ENCODE results near the gene SMIM43.

The SMIM43 gene

DNA sequence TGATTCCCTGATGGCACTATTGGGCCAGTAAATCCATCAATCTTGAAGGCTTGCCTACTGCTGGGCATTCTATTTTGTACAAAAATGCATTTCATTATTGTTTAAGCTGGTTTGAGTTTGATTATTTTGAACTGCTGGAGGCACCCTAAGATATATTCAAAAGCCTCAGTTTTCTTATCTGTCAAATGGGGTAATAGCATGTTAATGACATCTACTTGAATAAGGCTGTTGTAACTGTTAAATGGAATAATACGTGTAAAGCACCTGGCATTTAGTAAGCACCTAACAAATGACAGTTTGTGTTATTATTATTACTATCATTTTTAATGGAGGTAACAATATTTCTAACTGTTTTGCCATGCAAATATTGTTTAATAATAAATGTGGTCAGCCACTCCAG lies 6.9 kb upstream of the SMIM43 start:
- no peak overlapping the region for H3K4me3 ChIP-seq (ENCODE audit: low read depth in 1 of 2, low read length in 1 of 2)
- H3K9me3 ChIP-seq = no peaks in the 10 kb centered on the region
- TF ChIP-seq, protein P1, sequence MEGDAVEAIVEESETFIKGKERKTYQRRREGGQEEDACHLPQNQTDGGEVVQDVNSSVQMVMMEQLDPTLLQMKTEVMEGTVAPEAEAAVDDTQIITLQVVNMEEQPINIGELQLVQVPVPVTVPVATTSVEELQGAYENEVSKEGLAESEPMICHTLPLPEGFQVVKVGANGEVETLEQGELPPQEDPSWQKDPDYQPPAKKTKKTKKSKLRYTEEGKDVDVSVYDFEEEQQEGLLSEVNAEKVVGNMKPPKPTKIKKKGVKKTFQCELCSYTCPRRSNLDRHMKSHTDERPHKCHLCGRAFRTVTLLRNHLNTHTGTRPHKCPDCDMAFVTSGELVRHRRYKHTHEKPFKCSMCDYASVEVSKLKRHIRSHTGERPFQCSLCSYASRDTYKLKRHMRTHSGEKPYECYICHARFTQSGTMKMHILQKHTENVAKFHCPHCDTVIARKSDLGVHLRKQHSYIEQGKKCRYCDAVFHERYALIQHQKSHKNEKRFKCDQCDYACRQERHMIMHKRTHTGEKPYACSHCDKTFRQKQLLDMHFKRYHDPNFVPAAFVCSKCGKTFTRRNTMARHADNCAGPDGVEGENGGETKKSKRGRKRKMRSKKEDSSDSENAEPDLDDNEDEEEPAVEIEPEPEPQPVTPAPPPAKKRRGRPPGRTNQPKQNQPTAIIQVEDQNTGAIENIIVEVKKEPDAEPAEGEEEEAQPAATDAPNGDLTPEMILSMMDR (IDR thresholded peaks at IDR 0.05) = no peak
- H3K27me3 ChIP-seq = peaks cover 63% of the 10 kb centered on the region
- H3K4me1 ChIP-seq (ENCODE audit: control insufficient read depth in 1 of 2, insufficient read depth in 1 of 2, low read depth in 1 of 2, low read length in 1 of 2) = no peaks in the 10 kb centered on the region
- H3K27ac ChIP-seq = no peak overlapping the region
- H3K36me3 ChIP-seq = no peaks in the 10 kb centered on the region

DNA sequence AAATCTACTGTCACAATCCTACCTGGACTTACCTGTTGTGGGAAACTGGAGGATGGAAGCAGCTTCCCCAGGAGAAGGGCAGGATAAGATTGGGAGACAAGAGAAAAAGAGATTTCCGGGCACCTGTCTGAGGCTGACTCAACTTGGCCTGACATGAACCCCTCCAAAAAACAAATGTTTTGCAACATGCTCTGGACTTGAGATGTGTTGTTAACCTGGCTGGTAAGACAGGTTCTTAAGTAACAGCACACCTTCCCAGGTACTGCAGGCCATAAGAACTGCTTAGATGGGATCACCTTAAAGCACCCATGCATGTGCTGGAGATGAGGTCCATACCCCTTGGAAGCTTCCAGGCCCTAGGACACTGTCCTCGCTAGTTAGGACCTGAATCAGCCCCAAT lies 4.4 kb upstream of the SMIM43 start:
- Histone ChIP-seq H3K36me3 (no peaks in the 10 kb centered on the region), H3K27me3 (peaks cover 88% of the 10 kb centered on the region), H3K4me3 (ENCODE audit: low read depth in 1 of 2, low read length in 1 of 2) (no peak overlapping the region), H3K4me1 (ENCODE audit: control insufficient read depth in 1 of 2, insufficient read depth in 1 of 2, low read depth in 1 of 2, low read length in 1 of 2) (no peaks in the 10 kb centered on the region), H3K27ac (no peak overlapping the region), H3K9me3 (no peaks in the 10 kb centered on the region)
- TF ChIP-seq, protein P1 (IDR thresholded peaks at IDR 0.05) = no peak

DNA sequence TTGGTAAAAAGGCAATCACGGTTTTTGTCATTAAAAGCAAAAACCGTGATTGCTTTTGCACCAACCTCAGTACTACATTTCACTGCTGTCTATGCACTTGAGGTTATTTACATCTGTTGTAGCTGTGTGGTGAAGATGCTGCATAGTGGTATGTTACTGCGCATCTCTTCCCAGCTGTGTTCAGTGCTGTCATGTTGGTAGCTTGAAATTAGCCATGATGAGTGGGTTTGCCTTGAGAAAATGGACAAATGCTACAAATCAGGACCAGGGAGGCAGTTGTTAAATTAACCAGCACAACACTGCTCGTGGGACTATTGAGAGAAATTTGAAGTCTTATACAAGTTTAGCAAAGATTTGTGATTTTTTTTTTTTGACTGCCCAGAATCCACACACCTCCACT lies 2.2 kb upstream of the SMIM43 start:
- Histone ChIP-seq H3K27ac (no peak overlapping the region), H3K27me3 (peaks cover 97% of the 10 kb centered on the region), H3K36me3 (no peaks in the 10 kb centered on the region)

GRCh38 chr4:121765971-121766538 lies 1.1 kb upstream of the SMIM43 start:
- Histone ChIP-seq H3K4me3 (ENCODE audit: low read depth in 1 of 2, low read length in 1 of 2) (no peak overlapping the region), H3K9me3 (no peaks in the 10 kb centered on the region), H3K36me3 (no peaks in the 10 kb centered on the region), H3K4me1 (ENCODE audit: control insufficient read depth in 1 of 2, insufficient read depth in 1 of 2, low read depth in 1 of 2, low read length in 1 of 2) (no peaks in the 10 kb centered on the region), H3K27ac (no peak overlapping the region), H3K27me3 (peaks cover 98% of the 10 kb centered on the region)
- TF ChIP-seq, protein P1 (IDR thresholded peaks at IDR 0.05) = no peak

More for the DNA sequence above, 2.2 kb upstream of the SMIM43 start:
- TF ChIP-seq, protein P1 (IDR thresholded peaks at IDR 0.05) = no peak
- Histone ChIP-seq H3K9me3 (no peaks in the 10 kb centered on the region), H3K4me3 (ENCODE audit: low read depth in 1 of 2, low read length in 1 of 2) (no peak overlapping the region), H3K4me1 (ENCODE audit: control insufficient read depth in 1 of 2, insufficient read depth in 1 of 2, low read depth in 1 of 2, low read length in 1 of 2) (no peaks in the 10 kb centered on the region)

- H3K27ac ChIP-seq = no peak overlapping the region
- H3K4me3 ChIP-seq (ENCODE audit: low read depth in 1 of 2, low read length in 1 of 2) = no peak overlapping the region
- H3K4me1 ChIP-seq (ENCODE audit: control insufficient read depth in 1 of 2, insufficient read depth in 1 of 2, low read depth in 1 of 2, low read length in 1 of 2) = no peaks in the 10 kb centered on the region
- H3K36me3 ChIP-seq = no peaks in the 10 kb centered on the region
- TF ChIP-seq, protein P1 (IDR thresholded peaks at IDR 0.05) = no peak
- no peaks in the 10 kb centered on the region for H3K9me3 ChIP-seq
- peaks cover 99% of the 10 kb centered on the region for H3K27me3 ChIP-seq
Observed at GRCh38 chr4:121765368-121765705, 373 bp upstream of the SMIM43 start.

DNA sequence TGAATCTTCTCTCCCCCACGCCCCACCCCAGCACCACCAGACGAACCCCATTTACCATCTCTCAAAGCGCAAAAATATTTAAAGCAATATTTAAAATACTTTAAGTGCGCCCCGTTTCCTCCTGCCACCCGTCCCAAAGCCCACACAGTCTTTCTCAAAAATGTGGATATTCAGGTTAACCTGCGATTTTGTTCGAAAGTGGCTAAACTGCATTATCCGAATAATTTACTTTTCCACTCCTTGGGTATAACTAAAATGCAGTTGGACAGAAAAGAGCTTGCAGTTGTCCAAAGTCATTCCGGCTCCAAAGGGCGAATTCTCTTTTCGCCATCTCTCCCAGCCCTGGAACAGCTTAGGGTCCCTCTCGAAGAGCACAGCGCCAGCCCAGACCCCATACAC lies 662 bp downstream of the SMIM43 start:
- H3K36me3 ChIP-seq = no peaks in the 10 kb centered on the region
- peaks cover 100% of the 10 kb centered on the region for H3K27me3 ChIP-seq
- H3K4me1 ChIP-seq (ENCODE audit: control insufficient read depth in 1 of 2, insufficient read depth in 1 of 2, low read depth in 1 of 2, low read length in 1 of 2) = no peaks in the 10 kb centered on the region
- no peak overlapping the region for H3K27ac ChIP-seq
- no peaks in the 10 kb centered on the region for H3K9me3 ChIP-seq
- TF ChIP-seq, protein P1 (IDR thresholded peaks at IDR 0.05) = no peak
- H3K4me3 ChIP-seq (ENCODE audit: low read depth in 1 of 2, low read length in 1 of 2) = no peak overlapping the region

Measured in neutrophil (primary cell).